Suprapubic skin (tissue), 4 donors: ENCODE measurements around the gene OR8K1. TPM values are rescaled to one million over a fixed set of nuclear protein-coding genes. Genes with fewer than 3 reads are reported as not detected.

Experiments
- DNase-seq, 2 donors: peaks; one replicate each; pipeline ENCODE4 v3.0.0-alpha.2; 2019; ENCODE audit warnings: low spot score in 2 of 2
- H3K27ac ChIP-seq: fragments of 200-600 bp; sonication (generic); one replicate; pipeline ENCODE4 v1.5.1; 2019
- H3K27me3 ChIP-seq: fragments of 200-600 bp; sonication (generic); one replicate; pipeline ENCODE4 v1.5.1; 2019
- H3K36me3 ChIP-seq: fragments of 200-600 bp; sonication (generic); one replicate; pipeline ENCODE4 v1.5.1; 2019
- H3K4me1 ChIP-seq: fragments of 200-600 bp; sonication (generic); one replicate; pipeline ENCODE4 v1.5.1; 2019
- H3K4me3 ChIP-seq: fragments of 200-600 bp; sonication (generic); one replicate; pipeline ENCODE4 v1.5.1; 2019; ENCODE audit warnings: mild to moderate bottlenecking
- H3K9me3 ChIP-seq: fragments of 200-600 bp; sonication (generic); one replicate; pipeline ENCODE4 v1.5.1; 2019
- EP300 ChIP-seq: sonication (generic); formaldehyde crosslinking; IDR thresholded peaks from one replicate; pipeline ENCODE4 v1.6.1; 2017; ENCODE audit warnings: antibody characterized with exemption
- POLR2A ChIP-seq, 2 donors: fragments of 450-650 bp; IDR thresholded peaks; one replicate each; pipeline ENCODE4 v1.6.1; 2017; ENCODE audit warnings: antibody characterized with exemption in 2 of 2, mild to moderate bottlenecking in 2 of 2, moderate library complexity in 2 of 2
- POLR2AphosphoS5 ChIP-seq, 3 donors: sonication (generic); formaldehyde crosslinking; IDR thresholded peaks; one replicate each; pipeline ENCODE4 v1.6.1; 2017; ENCODE audit warnings: antibody characterized with exemption in 3 of 3
- WGBS: methylation state at CpG from one replicate; pipeline ENCODE4 v1.1.5; 2018; 5-methylcytosine and 5-hydroxymethylcytosine counted together
- total RNA-seq, 4 donors: library from RNA; depleted of rRNA; stranded (reverse); fragments of >200 nt; gene quantifications; one replicate each; pipeline ENCODE4 v1.1.0, GENCODE V29; 2016
- TF ChIP-seq, protein P1 (sequence below), 2 donors: fragments of 200-600 bp in 1 of 2; fragments of 450-650 bp in 1 of 2; sonication (generic) in 1 of 2; IDR thresholded peaks; one replicate each; pipeline ENCODE4 v1.5.1; 2016 to 2019; ENCODE audit warnings: antibody characterized with exemption in 2 of 2, mild to moderate bottlenecking in 1 of 2, moderate library complexity in 1 of 2

OR8K1 gene
- total RNA-seq, 4 donors from 2014 or later, result not detected

DNA sequence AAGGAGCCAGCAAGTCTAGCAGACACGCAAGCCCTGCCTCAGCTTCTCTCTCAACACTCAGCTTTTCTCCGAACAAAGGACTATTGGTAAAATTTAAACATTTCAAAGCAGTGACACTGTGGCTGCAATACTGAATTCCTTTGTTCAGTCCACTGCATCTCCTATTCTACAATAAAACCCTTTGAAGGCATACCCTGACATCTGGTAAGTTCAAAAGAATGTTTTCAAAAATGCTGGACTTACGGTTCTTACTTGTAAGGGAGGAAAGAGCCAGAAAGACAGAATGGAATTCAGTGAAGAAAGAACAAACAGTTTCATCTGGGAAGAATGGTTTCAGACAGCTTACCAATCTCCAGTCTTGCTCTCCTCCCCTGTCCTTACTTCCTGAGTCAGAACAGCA is 12.7 kb upstream of the OR8K1 start:
- no peak overlapping the region for H3K4me3 ChIP-seq
- H3K4me1 ChIP-seq, result no peaks in the 10 kb centered on the region
- H3K36me3 ChIP-seq, result no peaks in the 10 kb centered on the region
- TF ChIP-seq EP300 (no peak), POLR2A (IDR thresholded peaks at IDR 0.05) (no peak), POLR2AphosphoS5 (IDR thresholded peaks at IDR 0.05) (no peak)
- TF ChIP-seq, protein P1, sequence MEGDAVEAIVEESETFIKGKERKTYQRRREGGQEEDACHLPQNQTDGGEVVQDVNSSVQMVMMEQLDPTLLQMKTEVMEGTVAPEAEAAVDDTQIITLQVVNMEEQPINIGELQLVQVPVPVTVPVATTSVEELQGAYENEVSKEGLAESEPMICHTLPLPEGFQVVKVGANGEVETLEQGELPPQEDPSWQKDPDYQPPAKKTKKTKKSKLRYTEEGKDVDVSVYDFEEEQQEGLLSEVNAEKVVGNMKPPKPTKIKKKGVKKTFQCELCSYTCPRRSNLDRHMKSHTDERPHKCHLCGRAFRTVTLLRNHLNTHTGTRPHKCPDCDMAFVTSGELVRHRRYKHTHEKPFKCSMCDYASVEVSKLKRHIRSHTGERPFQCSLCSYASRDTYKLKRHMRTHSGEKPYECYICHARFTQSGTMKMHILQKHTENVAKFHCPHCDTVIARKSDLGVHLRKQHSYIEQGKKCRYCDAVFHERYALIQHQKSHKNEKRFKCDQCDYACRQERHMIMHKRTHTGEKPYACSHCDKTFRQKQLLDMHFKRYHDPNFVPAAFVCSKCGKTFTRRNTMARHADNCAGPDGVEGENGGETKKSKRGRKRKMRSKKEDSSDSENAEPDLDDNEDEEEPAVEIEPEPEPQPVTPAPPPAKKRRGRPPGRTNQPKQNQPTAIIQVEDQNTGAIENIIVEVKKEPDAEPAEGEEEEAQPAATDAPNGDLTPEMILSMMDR (IDR thresholded peaks at IDR 0.05), result no peak
- 59% methylated on average over 3 of the region's 3 CpGs for WGBS
- H3K27ac ChIP-seq, result no peak overlapping the region
- H3K9me3 ChIP-seq, result no peaks in the 10 kb centered on the region
- DNase-seq, result no peak
- H3K27me3 ChIP-seq, result no peaks in the 10 kb centered on the region

DNA sequence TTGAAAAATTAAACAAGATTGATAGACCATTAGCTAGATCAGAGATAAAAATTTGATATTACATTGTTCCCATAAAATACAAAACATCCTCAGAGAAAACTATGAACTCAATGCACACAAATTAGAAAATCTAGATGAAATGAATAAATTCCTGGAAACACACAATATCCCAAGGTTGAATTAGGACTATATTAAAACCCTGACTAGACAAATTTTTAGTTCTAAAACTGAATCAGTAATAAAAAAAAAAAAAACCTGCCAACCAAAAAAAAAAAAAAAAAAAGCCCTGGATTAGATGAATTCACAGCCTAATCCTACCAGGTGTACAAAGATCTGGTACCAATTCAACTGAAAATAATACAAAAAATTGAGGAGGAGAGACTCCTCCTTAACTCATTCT is 5.5 kb upstream of the OR8K1 start:
- no peak for DNase-seq
- H3K27me3 ChIP-seq, result no peaks in the 10 kb centered on the region
- no peak for TF ChIP-seq POLR2A (IDR thresholded peaks at IDR 0.05)
- no peak for TF ChIP-seq POLR2AphosphoS5 (IDR thresholded peaks at IDR 0.05)
- no peaks in the 10 kb centered on the region for H3K36me3 ChIP-seq
- no peaks in the 10 kb centered on the region for H3K9me3 ChIP-seq
- H3K27ac ChIP-seq, result no peak overlapping the region
- H3K4me3 ChIP-seq, result no peak overlapping the region
- no peaks in the 10 kb centered on the region for H3K4me1 ChIP-seq

DNA sequence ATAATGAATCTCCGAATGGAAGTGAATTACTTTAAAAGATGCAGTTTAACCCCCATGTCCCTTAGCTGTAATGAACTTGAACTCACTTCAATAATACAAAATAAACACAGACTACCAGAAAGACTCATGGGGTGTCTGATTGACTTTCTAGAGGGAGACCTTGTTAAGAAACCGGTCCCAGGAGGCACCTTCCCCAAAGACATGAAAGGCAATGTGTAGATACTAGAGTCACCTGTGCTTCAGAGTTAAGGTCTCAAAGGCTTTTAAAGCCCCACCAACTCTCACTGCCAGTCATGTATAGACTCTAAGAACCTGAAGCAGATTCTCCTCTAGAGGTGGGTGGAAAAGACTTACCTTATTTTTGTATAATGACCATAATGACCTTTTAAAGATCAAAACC is 8.2 kb downstream of the OR8K1 start, which contains the start of gene OR8J1:
Gene OR8J1 (plus strand): TSS at position 301 of the 400 bp plus-strand sequence. CDS start 5,956 bp downstream, outside the sequence.
- H3K27ac ChIP-seq, result no peak within 1 kb of the TSS
- no peaks in the 10 kb centered on the region for H3K9me3 ChIP-seq
- no peaks in the 10 kb centered on the region for H3K27me3 ChIP-seq
- no peak for DNase-seq
- H3K4me1 ChIP-seq, result no peaks in the 10 kb centered on the region
- 52% methylated on average over 2 of the region's 2 CpGs for WGBS
- H3K36me3 ChIP-seq, result no peaks in the 10 kb centered on the region
- no peak within 1 kb of the TSS for H3K4me3 ChIP-seq
- TF ChIP-seq EP300 (no peak), POLR2A (IDR thresholded peaks at IDR 0.05) (no peak), POLR2AphosphoS5 (IDR thresholded peaks at IDR 0.05) (no peak)
- TF ChIP-seq, protein P1 (IDR thresholded peaks at IDR 0.05), result no peak

DNA sequence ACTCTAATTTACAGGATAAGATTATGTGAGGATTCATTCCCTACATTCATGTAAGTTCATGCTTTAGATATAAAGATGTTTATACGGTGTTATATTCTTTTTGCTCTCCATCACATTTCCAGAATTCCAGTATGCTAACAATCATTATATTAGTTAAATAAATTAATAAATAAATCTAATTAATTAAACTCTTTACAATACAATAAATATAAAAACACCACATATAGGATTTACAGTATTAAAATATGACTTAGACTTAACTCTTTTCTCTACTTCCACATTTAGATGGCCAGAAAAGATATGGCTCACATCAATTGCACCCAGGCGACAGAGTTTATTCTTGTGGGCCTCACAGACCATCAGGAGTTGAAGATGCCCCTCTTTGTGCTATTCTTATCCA is 29.5 kb downstream of the OR8K1 start, which contains the start of gene OR8U1:
Gene OR8U1 (plus strand): TSS at position 301 of the 400 bp plus-strand sequence. CDS start 0 bp downstream, at position 301.
- WGBS, result 88% methylated on average over 2 of the region's 2 CpGs
- TF ChIP-seq EP300, result no peak
- TF ChIP-seq POLR2AphosphoS5 (IDR thresholded peaks at IDR 0.05), result no peak
- TF ChIP-seq, protein P1 (IDR thresholded peaks at IDR 0.05), result no peak
- TF ChIP-seq POLR2A (IDR thresholded peaks at IDR 0.05), result no peak
- Histone ChIP-seq H3K36me3 (no peaks in the 10 kb centered on the region), H3K9me3 (no peaks in the 10 kb centered on the region), H3K4me3 (no peak within 1 kb of the TSS), H3K27ac (no peak within 1 kb of the TSS), H3K4me1 (no peaks in the 10 kb centered on the region), H3K27me3 (no peaks in the 10 kb centered on the region)
- no peak for DNase-seq

DNA sequence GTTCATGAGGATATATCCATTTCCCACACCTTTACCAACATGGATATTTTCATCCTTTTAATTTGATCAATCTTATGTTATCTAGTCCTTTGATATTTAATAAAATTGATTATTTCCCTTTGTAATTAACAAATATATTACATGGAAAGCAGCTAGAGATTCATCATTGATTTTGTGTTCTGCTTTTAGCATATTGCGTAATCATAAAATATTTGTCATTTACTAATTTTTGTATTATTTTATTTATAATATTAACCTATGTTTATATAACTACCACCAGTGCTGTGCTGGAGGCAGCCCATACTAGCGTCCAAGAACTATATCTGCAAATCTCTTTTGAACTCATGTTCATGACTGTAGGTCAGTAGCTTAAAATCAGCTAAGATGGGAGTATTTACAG is 34.3 kb downstream of the OR8K1 start:
- H3K27me3 ChIP-seq, result no peaks in the 10 kb centered on the region
- TF ChIP-seq POLR2A (IDR thresholded peaks at IDR 0.05), result no peak
- TF ChIP-seq EP300, result no peak
- no peak for TF ChIP-seq POLR2AphosphoS5 (IDR thresholded peaks at IDR 0.05)
- TF ChIP-seq, protein P1 (IDR thresholded peaks at IDR 0.05), result no peak
- no peaks in the 10 kb centered on the region for H3K36me3 ChIP-seq
- H3K4me1 ChIP-seq, result no peaks in the 10 kb centered on the region
- H3K4me3 ChIP-seq, result no peak overlapping the region
- no peak overlapping the region for H3K27ac ChIP-seq
- 78% methylated on average over 2 of the region's 2 CpGs for WGBS
- DNase-seq, result no peak
- no peaks in the 10 kb centered on the region for H3K9me3 ChIP-seq

- DNase-seq, result no peak
- Histone ChIP-seq H3K27me3 (no peaks in the 10 kb centered on the region), H3K9me3 (no peaks in the 10 kb centered on the region), H3K27ac (no peak overlapping the region), H3K36me3 (no peaks in the 10 kb centered on the region), H3K4me1 (no peaks in the 10 kb centered on the region), H3K4me3 (no peak overlapping the region)
- WGBS, result 87% methylated on average over 3 of the region's 3 CpGs
- no peak for TF ChIP-seq POLR2A (IDR thresholded peaks at IDR 0.05)
- TF ChIP-seq, protein P1 (IDR thresholded peaks at IDR 0.05), result no peak
- TF ChIP-seq POLR2AphosphoS5 (IDR thresholded peaks at IDR 0.05), result no peak
- no peak for TF ChIP-seq EP300
Observed at GRCh38 chr11:56394381-56394780, 48.5 kb downstream of the OR8K1 start.
